OCI-LY1 (cell line): ENCODE measurements around the gene BICD1.

ENCODE experiments used
- H2AFZ ChIP-seq: fragments of 200-600 bp; sonication (generic), shearing (Covaris generic); 2 replicates; pipeline ENCODE4 v1.6.0; 2014; ENCODE audit warnings: antibody characterized with exemption, mild to moderate bottlenecking, low read length
- H3F3A ChIP-seq: fragments of 200-600 bp; sonication (generic), shearing (Covaris generic); 2 replicates; pipeline ENCODE4 v1.6.0; 2014; ENCODE audit warnings: mild to moderate bottlenecking, antibody characterized with exemption, low read length, moderate library complexity; ENCODE audit not compliant: insufficient read depth
- H3K27ac ChIP-seq: fragments of 200-600 bp; sonication (generic); 2 replicates; pipeline ENCODE4 v1.5.1; 2014; ENCODE audit warnings: low read length, mixed run types, mild to moderate bottlenecking, low read depth; ENCODE audit not compliant: poor library complexity, severe bottlenecking
- H3K27me3 ChIP-seq: fragments of 200-600 bp; sonication (generic); 2 replicates; pipeline ENCODE4 v1.6.0; 2014; ENCODE audit warnings: antibody characterized with exemption, mild to moderate bottlenecking, low read length, moderate library complexity; ENCODE audit not compliant: insufficient read depth
- H3K36me3 ChIP-seq: fragments of 200-600 bp; sonication (generic); 2 replicates; pipeline ENCODE4 v1.6.1; 2014; ENCODE audit warnings: mild to moderate bottlenecking, antibody characterized with exemption, low read length, moderate library complexity, mixed read lengths; ENCODE audit not compliant: insufficient read depth
- H3K4me1 ChIP-seq: fragments of 200-600 bp; sonication (generic); 2 replicates; pipeline ENCODE4 v1.5.1; 2014; ENCODE audit warnings: mild to moderate bottlenecking, low read length, moderate library complexity; ENCODE audit not compliant: insufficient read depth, severe bottlenecking
- H3K4me2 ChIP-seq: fragments of 200-600 bp; sonication (generic), shearing (Covaris generic); 2 replicates; pipeline ENCODE4 v1.6.1; 2014; ENCODE audit warnings: low read length
- H3K4me3 ChIP-seq: fragments of 200-600 bp; sonication (generic); 2 replicates; pipeline ENCODE4 v1.5.1; 2014; ENCODE audit warnings: low read length, low read depth, mild to moderate bottlenecking, mixed read lengths; ENCODE audit not compliant: poor library complexity, severe bottlenecking
- H3K79me2 ChIP-seq: fragments of 200-600 bp; shearing (Covaris generic); 2 replicates; pipeline ENCODE4 v1.6.1; 2016; ENCODE audit warnings: mixed run types, low read length, mixed read lengths; ENCODE audit not compliant: insufficient read depth
- H3K9ac ChIP-seq: fragments of 200-600 bp; sonication (generic), shearing (Covaris generic); 2 replicates; pipeline ENCODE4 v1.6.1; 2014; ENCODE audit warnings: mild to moderate bottlenecking, low read length, mixed read lengths
- H3K9me2 ChIP-seq: fragments of 200-600 bp; sonication (generic), shearing (Covaris generic); 2 replicates; pipeline ENCODE4 v1.6.1; 2014; ENCODE audit warnings: low read depth, mild to moderate bottlenecking, low read length, mixed read lengths
- H3K9me3 ChIP-seq: fragments of 200-600 bp; shearing (Covaris generic); 2 replicates; pipeline ENCODE4 v1.6.1; 2014; ENCODE audit warnings: low read length, mixed read lengths
- H4K20me1 ChIP-seq: fragments of 200-600 bp; sonication (generic), shearing (Covaris generic); 2 replicates; pipeline ENCODE4 v1.6.0; 2016; ENCODE audit warnings: mild to moderate bottlenecking, low read length; ENCODE audit not compliant: insufficient read depth
- CTCF ChIP-seq: fragments of 200-600 bp; sonication (generic), shearing (Covaris generic); IDR thresholded peaks from 2 replicates; pipeline ENCODE4 v1.5.1; 2017; ENCODE audit warnings: mild to moderate bottlenecking, antibody characterized with exemption, low read length, moderate library complexity, mixed read lengths
- EZH2 ChIP-seq: fragments of 200-600 bp; sonication (generic), shearing (Covaris generic); IDR thresholded peaks from 2 replicates; pipeline ENCODE4 v1.8.0; 2017; ENCODE audit warnings: borderline replicate concordance, mixed run types, mild to moderate bottlenecking, antibody characterized with exemption, low read length, moderate library complexity, mixed read lengths

BICD1 gene

DNA sequence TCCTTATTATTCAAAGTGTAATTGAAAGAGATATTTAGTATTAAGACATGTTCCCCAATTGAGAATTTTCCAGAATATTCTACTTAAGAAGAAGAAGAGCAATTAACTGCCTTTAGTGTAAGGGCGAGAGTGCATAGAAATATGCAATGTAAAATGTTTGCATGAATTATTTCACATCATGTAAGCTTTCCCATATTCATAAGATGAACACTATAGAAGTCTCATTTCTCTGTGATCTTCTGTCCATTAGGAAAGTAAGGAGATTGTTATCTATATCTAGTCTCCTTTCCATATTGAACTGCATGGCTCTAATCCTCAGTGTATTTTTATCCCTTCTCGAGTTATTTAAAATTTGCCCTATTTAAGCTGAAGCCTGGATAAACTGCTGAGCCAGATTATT lies 275.6 kb downstream of the BICD1 start:
- Histone ChIP-seq H3K4me3 (no peak overlapping the region), H3K9ac (no peak overlapping the region), H3K27ac (no peak overlapping the region), H3K9me2 (no peaks in the 10 kb centered on the region), H3K4me2 (no peak overlapping the region), H3F3A (no peaks in the 10 kb centered on the region), H3K36me3 (no peaks in the 10 kb centered on the region), H4K20me1 (no peaks in the 10 kb centered on the region), H2AFZ (no peak overlapping the region), H3K9me3 (no peaks in the 10 kb centered on the region), H3K27me3 (no peaks in the 10 kb centered on the region), H3K79me2 (no peaks in the 10 kb centered on the region), H3K4me1 (no peaks in the 10 kb centered on the region)
- TF ChIP-seq EZH2 (no peak), CTCF (no peak)

- Histone ChIP-seq H3K4me2 (no peak overlapping the region), H3K4me3 (no peak overlapping the region), H3K9ac (no peak overlapping the region), H2AFZ (no peak overlapping the region), H4K20me1 (no peaks in the 10 kb centered on the region), H3K9me2 (no peaks in the 10 kb centered on the region), H3K79me2 (no peaks in the 10 kb centered on the region), H3K9me3 (no peaks in the 10 kb centered on the region), H3K36me3 (no peaks in the 10 kb centered on the region), H3F3A (no peaks in the 10 kb centered on the region), H3K4me1 (no peaks in the 10 kb centered on the region), H3K27ac (no peak overlapping the region), H3K27me3 (no peaks in the 10 kb centered on the region)
- TF ChIP-seq CTCF = no peak
- TF ChIP-seq EZH2 = no peak
Observed at GRCh38 chr12:32390572-32391219, 284.0 kb downstream of the BICD1 start.

DNA sequence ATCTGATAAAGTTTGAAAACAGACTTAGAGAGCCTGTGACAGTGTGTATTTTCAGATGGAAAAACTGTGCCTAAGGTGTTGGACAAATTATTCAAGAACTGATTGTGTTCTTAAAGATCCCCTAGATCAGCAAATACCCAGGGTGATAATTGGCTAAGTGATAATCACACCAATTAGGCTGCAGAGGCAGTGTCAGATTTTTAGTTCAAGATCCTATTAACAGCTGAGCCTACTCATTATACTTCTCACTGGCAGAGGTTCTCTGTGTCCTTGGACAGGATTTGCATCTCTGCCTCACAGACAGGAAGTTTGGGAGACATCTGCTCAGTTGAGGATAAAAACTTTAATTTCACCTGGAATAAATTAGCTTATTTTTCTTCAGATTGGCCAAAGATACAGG lies 288.4 kb downstream of the BICD1 start:
- Histone ChIP-seq H3K27me3 (no peaks in the 10 kb centered on the region), H3K9me2 (no peaks in the 10 kb centered on the region), H2AFZ (no peak overlapping the region), H3K9me3 (no peaks in the 10 kb centered on the region), H3K79me2 (no peaks in the 10 kb centered on the region), H3K9ac (no peak overlapping the region), H3K4me3 (no peak overlapping the region), H4K20me1 (no peaks in the 10 kb centered on the region), H3F3A (no peaks in the 10 kb centered on the region), H3K4me1 (peaks cover 6% of the 10 kb centered on the region), H3K4me2 (no peak overlapping the region), H3K36me3 (no peaks in the 10 kb centered on the region), H3K27ac (no peak overlapping the region)
- TF ChIP-seq CTCF (no peak), EZH2 (no peak)
